ENCODE data around the gene AHRR. TPM values are rescaled to one million over a fixed set of nuclear protein-coding genes. Genes with fewer than 3 reads are reported as not detected.

AHRR gene
- total and polyA plus RNA-seq, 3 donors from 2014 or later, result 36.9 to 68.5 (median 43.4) TPM

DNA sequence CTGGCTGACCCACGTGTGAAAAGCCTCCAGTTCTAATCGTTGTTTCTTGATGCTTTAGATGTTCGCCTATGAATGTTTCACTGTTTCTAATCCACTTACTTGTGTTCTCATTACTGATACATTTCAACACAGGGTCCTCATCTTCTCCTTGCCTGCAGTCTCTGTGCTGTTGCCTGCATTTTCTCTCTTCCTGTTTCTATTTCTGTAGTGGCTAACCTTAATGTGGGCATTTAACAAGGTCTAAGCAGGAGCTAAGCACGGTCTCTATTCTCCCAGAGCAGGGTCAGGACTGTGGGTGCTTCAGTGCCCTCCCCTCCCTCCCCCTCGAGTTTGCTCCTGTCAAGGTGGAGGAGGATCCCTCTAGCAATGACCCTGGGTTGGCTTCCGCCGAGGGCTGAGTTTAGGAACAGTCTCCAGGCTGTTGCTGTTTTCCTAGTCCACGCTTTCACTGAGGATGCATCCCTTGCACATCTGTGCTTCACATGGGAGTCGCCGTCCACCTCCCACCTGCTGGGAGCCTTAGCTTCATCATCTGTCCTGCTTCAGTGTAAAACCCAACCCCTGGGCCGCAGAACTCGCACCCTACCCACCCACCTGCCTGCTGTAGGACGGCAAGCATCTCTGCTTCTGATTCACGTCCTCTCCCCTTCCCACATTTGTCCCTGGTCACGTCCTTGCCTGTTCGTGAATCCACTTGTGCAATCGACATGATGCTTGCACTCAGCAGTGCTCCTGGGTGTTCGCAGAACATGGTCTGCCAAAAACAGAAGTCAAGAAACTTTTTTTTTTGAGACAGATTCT, 119.1 kb downstream of the AHRR start:
- no peak for TF ChIP-seq POLR2A (IDR thresholded peaks at IDR 0.05)
- TF ChIP-seq, protein P1, sequence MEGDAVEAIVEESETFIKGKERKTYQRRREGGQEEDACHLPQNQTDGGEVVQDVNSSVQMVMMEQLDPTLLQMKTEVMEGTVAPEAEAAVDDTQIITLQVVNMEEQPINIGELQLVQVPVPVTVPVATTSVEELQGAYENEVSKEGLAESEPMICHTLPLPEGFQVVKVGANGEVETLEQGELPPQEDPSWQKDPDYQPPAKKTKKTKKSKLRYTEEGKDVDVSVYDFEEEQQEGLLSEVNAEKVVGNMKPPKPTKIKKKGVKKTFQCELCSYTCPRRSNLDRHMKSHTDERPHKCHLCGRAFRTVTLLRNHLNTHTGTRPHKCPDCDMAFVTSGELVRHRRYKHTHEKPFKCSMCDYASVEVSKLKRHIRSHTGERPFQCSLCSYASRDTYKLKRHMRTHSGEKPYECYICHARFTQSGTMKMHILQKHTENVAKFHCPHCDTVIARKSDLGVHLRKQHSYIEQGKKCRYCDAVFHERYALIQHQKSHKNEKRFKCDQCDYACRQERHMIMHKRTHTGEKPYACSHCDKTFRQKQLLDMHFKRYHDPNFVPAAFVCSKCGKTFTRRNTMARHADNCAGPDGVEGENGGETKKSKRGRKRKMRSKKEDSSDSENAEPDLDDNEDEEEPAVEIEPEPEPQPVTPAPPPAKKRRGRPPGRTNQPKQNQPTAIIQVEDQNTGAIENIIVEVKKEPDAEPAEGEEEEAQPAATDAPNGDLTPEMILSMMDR (IDR thresholded peaks at IDR 0.05), result no peak
- no peaks in the 10 kb centered on the region for H3K27me3 ChIP-seq
- no peaks in the 10 kb centered on the region for H3K9me3 ChIP-seq
- no peak overlapping the region for H3K27ac ChIP-seq
- intact Hi-C loops (cut with DNase I; ENCODE audit: low total_unique reads), result no loop called here
- no peak overlapping the region for H3K4me3 ChIP-seq
- no peak for DNase-seq
- 51 to 54% methylated on average over 18 of the region's 18 CpGs for WGBS, 2 donors
- no peaks in the 10 kb centered on the region for H3K36me3 ChIP-seq (ENCODE audit: low read depth, missing control alignments)
- H3K4me1 ChIP-seq, result peaks cover 18% of the 10 kb centered on the region

DNA sequence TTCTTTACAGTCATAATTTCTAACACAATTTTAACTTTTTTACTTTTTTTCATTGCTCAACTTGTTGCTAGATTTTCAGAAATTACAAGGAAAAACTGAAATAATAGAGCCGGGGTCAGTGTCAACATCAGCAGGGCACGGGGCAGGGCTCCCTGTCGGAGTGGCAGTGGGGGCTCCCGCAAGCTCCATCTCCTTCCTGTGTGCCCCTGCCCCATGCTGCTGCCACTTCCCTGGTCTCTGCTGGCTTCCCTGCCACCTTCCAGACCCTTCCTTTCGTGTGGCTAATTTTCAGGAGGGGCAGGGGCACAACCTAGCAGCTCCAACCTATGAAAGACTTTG, 120.5 kb downstream of the AHRR start:
- H3K9me3 ChIP-seq, result no peaks in the 10 kb centered on the region
- H3K4me1 ChIP-seq, result peaks cover 18% of the 10 kb centered on the region
- no peaks in the 10 kb centered on the region for H3K36me3 ChIP-seq (ENCODE audit: low read depth, missing control alignments)
- H3K27me3 ChIP-seq, result no peaks in the 10 kb centered on the region
- H3K27ac ChIP-seq, result peak overlapping the region in 1 of 2 donors; percentile 70
- 78 to 82% methylated on average over 5 of the region's 5 CpGs for WGBS, 2 donors
- no peak for DNase-seq
- peak overlapping the region in 1 of 2 donors; percentile 82 for H3K4me3 ChIP-seq
- TF ChIP-seq POLR2A (IDR thresholded peaks at IDR 0.05), result no peak
- TF ChIP-seq, protein P1 (IDR thresholded peaks at IDR 0.05), result no peak
- intact Hi-C loops (cut with DNase I; ENCODE audit: low total_unique reads), result no loop called here

DNA sequence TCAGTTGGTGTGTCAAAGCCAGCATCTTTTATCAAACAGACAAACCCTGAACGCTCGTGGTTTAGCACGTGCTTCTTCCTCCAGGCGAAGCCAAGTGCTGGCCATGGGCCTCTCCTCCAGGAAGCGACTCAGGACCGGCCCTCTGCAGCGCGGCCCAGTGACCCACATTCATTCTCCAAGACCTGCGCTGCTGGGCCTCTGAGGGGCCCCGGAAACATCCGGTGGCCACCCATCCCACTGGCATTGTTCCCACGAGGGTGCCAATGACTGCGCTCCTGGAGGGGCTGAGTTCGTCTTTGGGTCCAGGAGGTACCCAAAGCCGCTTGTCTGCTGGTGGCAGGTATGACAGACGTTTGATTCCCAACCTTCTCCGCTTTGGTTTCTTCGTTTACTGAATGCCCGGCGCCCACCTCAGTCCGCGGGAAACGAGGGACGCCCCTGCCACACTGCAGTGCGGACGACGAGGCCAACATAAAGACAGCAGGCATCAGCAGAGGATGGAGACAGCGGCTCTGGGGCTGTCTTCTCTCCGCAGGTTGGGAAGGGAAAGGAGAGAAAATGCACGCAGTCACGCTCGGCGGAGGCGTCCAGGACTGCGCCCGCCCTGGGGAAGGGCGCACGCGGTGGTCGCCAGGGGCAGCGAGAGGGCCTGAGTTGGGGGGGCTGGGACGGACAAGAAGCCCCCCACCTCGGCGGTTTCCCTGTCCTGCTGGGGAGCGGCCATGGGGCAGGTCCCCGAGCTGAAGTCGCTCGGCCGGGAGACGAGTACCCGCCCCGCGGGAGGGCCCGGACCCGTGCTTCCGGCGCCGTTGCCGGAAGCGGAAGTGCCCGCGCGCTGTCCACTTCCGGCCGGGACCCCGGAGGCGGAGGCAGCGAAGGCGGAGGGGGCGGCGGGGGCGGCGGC, 121.1 kb downstream of the AHRR start, which contains the start of gene EXOC3:
EXOC3 (plus strand) TSS at position 842 of the 904 bp plus-strand sequence. CDS start 3,030 bp downstream, outside the sequence.
- no peaks in the 10 kb centered on the region for H3K36me3 ChIP-seq (ENCODE audit: low read depth, missing control alignments)
- TF ChIP-seq POLR2A (IDR thresholded peaks at IDR 0.05), result no peak
- TF ChIP-seq, protein P1 (IDR thresholded peaks at IDR 0.05), result no peak
- no peaks in the 10 kb centered on the region for H3K27me3 ChIP-seq
- 4 to 7% methylated on average over 34 to 55 of the region's 73 CpGs for WGBS, 2 donors
- peak; percentile 78 for DNase-seq
- intact Hi-C loops (cut with DNase I; ENCODE audit: low total_unique reads), result no loop called here
- peaks cover 21% of the 10 kb centered on the region for H3K4me1 ChIP-seq
- H3K9me3 ChIP-seq, result no peaks in the 10 kb centered on the region
- peak within 1 kb of the TSS; percentile 69 to 70 for H3K27ac ChIP-seq
- peak within 1 kb of the TSS; percentile 82 to 96 for H3K4me3 ChIP-seq

GRCh38 chr5:443239-444151, 122.0 kb downstream of the AHRR start:
- Histone ChIP-seq H3K9me3 (no peaks in the 10 kb centered on the region), H3K27ac (peak overlapping the region; percentile 13 to 70), H3K36me3 (ENCODE audit: low read depth, missing control alignments) (no peaks in the 10 kb centered on the region), H3K27me3 (no peaks in the 10 kb centered on the region), H3K4me3 (peak overlapping the region; percentile 82 to 96), H3K4me1 (peaks cover 28% of the 10 kb centered on the region)
- intact Hi-C loops (cut with DNase I; ENCODE audit: low total_unique reads), result no loop called here
- DNase-seq, result no peak
- WGBS, 2 donors, result 17 to 40% methylated on average over 3 to 37 of the region's 62 CpGs
- TF ChIP-seq POLR2A (IDR thresholded peaks at IDR 0.05), result no peak
- TF ChIP-seq, protein P1 (IDR thresholded peaks at IDR 0.05), result no peak
